ENCODE data around the gene CCDC157.

- TF ChIP-seq JUND (IDR thresholded peaks at IDR 0.05; ENCODE audit: low read depth, low read length) (no peak), POLR2AphosphoS2 (IDR thresholded peaks at IDR 0.05; ENCODE audit: low read depth, low read length) (no peak), CEBPB (IDR thresholded peaks at IDR 0.05; ENCODE audit: borderline replicate concordance in 1 of 2, low read depth in 2 of 2, low read length in 2 of 2) (no peak), BRCA1 (IDR thresholded peaks at IDR 0.05; ENCODE audit: low read depth, low read length) (no peak)
- TF ChIP-seq, protein P1, sequence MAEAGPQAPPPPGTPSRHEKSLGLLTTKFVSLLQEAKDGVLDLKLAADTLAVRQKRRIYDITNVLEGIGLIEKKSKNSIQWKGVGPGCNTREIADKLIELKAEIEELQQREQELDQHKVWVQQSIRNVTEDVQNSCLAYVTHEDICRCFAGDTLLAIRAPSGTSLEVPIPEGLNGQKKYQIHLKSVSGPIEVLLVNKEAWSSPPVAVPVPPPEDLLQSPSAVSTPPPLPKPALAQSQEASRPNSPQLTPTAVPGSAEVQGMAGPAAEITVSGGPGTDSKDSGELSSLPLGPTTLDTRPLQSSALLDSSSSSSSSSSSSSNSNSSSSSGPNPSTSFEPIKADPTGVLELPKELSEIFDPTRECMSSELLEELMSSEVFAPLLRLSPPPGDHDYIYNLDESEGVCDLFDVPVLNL (IDR thresholded peaks at IDR 0.05; ENCODE audit: low read depth, low read length) = no peak
Observed at GRCh38 chr22:30317778-30318177, 39.0 kb upstream of the CCDC157 start.
